HG03097 (cell line): ENCODE data around the gene RAB3C.

Experiments used
- ATAC-seq: cut with Tn5 transposase; IDR thresholded peaks from one replicate; pipeline ENCODE4 v1.9.1; 2021; ENCODE audit not compliant: unreplicated experiment, low FRiP score

Gene RAB3C

DNA sequence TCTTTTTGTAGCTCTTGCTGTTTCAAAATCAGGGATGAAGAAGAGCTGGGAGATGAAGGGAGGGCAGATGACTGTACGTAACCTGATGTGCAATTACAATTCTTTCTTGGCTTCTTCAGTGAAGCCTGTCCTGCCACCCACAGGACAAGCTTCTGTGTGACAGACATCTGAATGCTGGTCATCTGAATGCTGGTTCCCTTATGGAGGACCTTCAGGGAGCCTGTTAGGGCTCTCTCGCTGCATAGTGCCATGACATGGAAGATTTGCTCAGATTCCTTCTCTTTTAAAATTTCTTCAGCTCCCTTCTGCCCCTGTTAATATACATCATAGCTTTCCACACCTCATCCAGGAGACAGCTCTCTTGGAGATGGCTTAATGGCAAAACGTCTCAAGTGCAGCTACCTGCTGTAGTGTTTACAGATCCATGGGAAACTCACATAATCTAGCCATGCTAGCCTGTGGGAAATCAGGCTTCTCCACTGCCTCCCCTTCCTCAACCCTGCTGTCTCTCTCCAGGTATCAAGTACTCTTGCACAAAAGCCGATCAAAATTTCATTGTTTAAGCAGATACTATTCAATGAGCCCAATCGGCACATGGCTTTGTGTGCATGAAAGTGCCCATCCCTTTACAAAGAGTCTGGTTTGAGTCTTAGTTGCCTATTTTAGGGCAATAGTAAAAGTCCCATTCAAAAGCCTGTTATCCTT, 134.6 kb downstream of the RAB3C start:
- no peak for ATAC-seq

DNA sequence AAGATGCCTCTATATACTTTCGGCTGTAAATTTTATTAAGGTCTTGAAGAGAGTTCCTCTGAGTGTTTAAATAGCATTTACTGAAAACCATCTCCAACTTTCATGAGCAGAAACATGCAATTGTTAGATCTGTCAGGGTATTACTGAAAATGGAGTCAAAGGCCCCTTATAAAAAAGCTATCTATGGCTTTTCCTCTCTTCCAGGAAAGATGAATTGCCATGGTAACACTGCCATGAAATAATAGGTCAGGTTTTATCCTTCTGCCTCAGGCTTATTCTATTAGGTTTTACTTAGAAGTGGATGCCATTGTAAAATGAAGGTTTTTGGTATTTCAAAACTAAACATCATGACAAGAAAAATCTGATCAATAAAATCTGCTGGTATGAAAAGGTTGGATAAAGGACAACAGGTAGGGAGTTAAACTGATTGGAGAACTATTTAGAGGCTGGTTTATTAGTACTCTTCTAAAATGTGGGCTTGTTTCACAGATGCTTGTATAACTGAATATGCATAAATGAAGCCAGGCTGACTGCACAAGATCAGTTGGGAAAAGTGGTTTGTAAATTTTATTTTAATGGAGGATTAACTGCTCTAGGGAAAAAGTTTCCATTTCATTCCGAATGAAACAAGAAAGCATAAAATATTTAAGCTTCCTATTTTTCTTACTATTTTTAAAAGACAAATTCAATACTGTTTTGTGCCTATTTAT, 135.5 kb downstream of the RAB3C start:
- no peak for ATAC-seq

DNA sequence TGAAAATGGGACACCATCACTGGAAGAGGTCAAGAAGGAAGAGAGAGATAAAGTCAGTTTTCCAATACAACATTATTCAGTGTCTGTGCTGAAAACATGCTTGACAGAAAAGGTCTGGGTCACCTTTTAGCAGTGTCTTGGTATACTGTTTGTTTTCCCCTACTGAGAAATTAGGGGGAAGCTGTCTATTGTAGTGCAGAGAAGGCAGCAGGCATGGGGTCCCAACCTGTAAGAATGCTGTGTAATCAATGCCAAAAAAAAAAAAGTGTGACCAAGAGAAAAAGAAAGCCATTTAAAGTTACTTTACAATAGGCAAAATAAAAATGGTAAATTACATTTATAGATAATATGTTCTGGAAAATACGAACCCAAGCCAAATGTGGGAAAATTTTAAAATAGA, 139.3 kb downstream of the RAB3C start:
- ATAC-seq, result no peak

DNA sequence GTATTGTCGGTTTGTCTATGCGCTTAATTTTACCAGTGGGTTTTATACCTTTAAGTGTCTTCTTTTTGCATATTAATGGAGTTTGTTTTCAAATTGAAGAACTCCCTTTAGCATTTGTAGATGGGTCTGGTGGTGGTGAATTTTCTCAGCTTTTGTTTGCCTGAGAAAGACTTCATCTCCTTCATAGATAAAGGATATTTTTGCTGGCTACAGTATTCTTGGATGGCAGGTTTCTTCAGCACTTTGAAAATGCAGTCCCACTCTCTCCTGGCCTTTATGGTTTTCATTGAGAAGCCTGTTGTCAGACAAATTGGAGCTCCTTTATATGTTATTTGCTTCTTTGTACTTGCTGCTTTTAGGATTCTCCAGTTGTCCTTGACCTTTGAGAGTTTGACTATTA, 142.1 kb downstream of the RAB3C start:
- ATAC-seq, result no peak

DNA sequence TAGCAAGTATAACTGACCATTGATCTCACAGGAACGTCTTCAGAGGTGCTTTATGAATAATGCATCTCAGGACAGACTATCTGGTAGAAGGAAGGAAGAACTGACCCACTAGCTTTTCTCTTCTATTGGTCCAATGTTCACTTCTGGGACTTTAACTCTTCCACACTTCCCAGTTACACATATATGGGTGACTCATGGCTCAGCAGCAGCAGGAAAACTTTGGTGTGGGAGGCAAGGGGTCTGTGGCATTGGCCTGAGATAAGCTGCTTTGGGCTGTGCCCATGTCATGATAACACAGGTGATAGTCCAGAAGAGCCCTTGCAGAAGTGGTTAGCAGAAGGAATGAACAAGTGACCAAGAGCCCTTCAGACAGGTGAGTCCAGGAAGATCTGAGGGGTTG, 148.8 kb downstream of the RAB3C start:
- ATAC-seq, result no peak

DNA sequence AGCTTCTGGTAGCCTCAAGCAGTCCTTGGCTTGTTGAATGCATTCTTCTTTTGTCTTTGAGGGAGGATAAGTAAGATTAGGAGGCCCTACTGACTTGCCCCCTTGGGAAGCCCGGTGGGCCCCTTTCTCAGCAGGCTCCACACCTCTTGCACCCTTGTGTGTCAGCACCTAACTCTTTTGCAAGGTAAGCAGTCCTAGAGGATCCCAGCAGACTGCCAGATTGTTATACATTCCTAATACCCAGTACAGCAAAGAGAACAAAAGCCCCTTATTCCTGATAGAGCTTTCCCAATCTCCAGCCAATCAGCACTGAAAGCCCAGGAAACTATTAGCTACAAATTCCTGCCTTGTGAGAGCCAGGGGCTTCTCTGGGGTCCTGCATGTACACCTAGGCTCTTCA, 152.8 kb downstream of the RAB3C start:
- ATAC-seq, result no peak

DNA sequence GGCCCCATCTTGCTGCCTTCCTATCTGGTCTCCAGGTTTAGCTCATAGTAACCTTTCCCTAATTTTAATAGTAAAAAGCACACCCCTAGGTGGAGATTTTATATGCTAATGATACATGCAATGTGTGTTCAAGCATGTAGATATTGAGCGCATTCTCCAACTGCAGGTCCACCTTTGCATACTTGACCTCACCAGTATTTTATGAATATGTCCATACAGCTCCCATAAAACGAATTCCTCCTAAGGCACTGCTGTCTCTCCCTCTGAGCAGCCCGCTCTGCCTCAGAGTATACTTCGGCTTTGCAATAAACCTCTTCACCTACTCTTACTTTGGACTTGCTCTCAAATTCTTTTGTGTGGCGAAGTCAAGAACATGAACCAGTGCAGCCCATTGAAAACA, 153.3 kb downstream of the RAB3C start:
- ATAC-seq, result no peak

DNA sequence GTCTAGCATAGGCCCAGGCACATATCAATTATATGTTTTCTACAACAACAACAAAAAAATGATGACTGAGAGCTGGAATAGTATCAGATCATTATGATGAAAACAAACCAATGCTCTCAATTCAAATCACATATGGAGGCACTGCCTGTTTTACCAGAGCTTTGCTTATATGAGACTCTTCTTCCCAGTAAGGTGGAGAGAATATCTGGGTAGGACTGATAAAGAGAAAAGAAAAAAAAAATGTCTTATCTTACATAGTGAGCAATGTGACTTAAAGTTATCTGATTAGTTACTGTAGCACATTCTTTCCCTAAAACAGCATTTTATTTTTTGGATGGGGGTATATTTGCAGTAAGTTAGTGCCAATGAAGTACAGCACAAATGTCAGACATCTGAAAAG, 154.8 kb downstream of the RAB3C start:
- ATAC-seq, result no peak

DNA sequence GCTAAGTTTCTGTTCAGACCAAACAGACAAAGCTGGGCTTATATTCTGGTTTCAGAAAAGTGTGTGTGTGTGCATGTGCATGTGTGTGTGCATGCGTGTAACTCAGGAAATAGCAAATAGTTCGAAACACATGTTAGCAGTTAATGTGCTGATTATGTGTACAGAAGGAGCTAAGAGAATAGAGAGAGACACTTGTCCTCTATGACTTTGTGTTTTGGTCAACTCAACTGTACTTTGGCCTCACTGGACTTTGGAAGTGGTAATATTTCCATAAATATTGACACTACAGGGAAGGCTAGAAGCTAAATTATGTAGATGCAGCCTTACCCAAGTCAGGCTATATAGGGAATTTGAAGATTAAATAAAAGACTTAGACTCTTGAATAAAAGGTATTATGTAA, 155.5 kb downstream of the RAB3C start:
- no peak for ATAC-seq

DNA sequence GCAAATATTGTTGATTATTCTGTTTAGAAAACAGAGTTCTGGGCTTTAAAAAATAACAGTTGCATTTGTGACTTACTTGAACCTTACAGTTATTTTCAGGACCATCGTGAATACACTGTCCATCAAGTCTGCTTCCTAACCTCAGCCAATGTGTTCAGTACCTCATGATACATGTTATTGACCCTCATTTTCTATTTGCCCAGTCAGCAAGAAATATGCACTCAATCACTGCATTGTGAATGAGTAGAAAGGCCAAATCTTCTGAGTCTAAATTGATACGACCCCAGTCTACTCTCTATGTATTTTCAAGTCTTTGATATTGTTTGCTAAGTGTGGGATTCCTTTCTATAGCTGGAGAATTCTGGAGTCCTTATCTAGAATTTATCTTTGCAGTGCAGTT, 156.2 kb downstream of the RAB3C start:
- no peak for ATAC-seq

DNA sequence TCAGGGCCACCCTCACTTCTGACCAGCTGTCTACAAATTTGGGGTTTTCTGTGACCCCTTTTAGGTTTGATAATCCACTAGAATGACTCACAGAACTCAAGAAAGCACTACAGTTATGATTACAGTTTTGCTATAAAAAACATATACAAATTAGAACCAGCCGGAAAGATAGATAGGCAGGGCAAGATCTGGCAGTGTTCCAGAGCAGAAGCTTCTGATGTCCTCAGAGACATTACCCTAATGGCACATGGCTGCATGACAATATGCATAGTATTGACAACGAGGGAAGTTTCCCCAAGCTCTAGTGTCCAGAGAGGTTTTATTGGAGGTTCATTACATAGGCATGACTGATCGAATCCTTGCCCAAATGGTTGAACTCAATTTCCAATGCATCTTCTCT, 158.1 kb downstream of the RAB3C start:
- ATAC-seq, result no peak

DNA sequence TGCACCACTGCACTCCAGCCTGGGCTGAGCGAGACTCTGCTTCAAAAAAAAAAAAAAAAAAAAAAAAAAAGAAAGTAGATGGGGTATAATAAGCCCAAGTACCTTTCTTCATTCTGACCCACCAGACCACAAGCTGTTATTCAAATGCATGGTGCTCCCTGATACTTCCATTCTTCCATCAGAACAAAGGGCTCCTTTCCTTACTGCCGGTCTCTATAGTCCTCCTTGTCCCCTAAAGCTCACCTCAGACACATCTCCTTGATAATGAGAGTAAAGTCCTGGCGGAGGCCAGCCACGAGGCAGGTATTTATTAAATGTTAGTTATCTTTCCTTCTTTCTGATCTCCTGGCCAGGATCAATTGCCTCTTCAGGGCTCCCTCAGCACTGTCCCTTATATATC, 162.5 kb downstream of the RAB3C start:
- no peak for ATAC-seq

DNA sequence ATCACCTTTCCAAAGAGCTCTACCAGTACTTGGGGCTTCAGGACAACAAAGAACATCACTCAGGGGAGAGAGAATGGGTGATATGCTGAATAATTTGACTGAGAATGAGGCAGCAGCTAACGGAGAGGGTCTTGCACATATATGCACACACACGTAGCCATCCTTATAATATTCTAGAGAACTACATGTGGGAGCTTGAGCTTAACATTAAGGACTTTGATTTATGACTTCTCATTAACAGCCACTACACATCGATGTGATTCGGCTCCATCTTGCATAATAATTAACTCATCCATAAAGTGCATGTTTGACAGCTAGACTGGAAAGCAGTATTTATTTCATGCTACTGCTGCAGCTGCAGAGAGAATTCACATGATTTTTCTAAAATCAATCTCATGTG, 163.4 kb downstream of the RAB3C start:
- no peak for ATAC-seq

DNA sequence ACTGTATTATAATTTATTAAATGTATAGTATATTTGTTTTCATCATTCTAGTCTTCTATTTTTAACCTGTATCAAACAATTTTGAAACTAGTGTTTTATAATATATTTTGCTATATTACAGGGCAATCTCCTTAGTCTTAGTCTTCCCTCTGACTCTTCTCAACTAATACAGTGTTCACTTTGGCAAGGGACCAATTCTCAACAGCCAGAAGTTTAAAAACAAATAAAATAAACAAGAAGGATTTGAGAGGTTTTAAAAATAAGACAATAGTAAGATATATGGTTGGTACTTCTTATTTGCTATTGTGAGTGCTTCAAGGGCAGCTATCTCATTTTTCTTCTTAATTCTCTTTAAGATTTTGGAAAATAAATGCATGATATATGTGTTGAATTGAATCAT, 167.2 kb downstream of the RAB3C start:
- ATAC-seq, result no peak

DNA sequence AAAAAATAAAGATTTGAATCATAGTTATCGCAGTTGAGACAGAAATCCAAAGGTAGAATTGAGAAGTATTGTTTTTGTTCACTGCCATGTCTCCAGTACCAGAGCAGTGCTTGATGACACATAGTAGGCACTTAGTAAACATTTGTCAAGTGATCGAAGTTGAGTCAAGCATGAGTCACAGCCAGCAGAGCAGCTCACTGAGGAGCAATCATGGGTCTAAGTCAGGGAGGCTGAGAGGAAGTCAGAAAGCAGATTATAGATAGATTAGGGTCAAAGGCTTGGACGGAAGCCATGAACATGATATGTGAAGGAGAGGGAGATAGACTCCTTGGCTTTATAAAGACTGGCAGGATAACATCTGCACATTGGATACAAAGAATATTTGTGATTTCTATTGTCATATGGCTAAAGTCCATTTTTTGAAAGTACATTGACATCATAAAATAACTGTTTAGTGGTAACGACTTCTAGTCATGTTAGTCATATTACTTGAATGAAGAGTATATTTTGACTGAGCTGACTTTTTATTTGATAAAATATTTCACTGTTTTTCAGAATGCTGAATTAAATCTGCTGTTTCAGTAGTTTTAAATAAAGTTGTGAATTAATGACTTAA, 168.5 kb downstream of the RAB3C start:
- no peak for ATAC-seq

DNA sequence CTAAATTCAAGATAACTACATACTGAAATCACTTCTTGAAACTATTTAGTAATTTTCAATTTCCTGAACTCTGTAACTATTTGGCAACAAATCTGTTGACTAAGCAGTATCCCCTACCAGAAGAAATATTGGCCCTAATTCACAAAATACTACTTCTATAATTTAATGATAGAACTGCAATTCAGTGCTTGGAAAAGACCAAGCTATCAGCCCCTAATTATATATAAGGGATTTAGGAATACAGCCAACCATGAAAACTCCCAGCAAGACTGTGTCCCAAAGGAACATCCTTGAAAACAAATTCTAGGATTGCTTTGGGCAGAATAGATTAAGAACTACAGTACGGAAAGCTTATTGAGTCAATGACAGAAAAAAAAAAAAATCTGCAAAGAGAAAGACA, 169.2 kb downstream of the RAB3C start:
- ATAC-seq, result no peak

DNA sequence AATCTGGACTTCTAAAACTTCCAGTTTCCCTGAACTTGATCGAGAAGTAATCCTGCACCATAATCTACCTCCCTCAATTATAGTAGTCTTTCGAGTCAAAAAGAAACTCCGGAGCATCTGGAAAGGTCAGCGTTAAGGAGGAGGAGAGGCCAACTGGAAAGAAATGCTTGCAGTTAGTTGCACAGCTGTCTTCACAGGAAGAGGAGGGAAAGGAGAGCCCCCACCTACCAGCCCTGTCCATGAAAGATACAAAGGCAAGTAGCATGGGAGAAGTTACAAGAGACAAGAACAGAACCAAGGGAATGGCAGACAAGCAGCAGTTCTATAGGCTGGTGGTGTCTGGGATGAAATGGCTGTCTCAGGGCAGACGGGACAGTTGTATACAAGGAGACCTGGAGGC, 170.6 kb downstream of the RAB3C start:
- ATAC-seq, result no peak

DNA sequence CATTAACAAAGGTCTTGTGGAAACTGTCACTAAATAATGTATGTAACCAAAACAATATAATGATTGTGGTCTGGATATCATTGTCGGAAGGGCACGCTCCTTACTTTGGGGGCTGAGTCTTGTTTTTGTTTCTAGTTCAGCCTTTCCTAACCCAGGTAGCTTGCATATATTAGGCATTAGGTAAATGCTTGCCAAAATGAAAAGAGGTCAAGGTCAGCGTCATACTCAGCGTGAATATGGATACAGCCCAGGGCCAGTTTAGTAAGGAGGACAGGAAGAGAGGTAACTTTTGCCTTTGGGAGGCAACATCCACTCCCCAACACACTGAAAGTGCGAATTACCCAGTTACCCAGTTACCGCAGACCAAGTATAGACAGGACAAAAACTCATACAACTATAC, 171.4 kb downstream of the RAB3C start:
- ATAC-seq, result no peak

DNA sequence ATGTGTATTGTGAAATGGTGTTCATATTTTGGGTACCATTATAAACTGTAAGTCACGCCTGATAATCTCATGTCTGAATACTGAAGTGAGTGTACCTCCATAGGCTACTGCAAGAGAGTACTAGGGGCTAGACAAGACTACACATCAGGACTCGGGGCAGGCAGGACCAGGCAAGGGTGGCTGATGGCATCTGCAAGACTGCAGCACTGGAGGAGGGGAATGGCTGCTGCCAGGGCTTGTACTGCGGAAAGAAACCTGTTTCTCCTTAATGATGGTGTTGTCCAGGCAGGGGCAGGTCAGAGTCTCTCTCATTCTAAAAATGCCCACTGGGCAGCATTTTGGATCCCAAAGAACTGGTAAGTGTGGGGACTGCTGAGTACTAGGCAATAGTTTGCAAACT, 172.5 kb downstream of the RAB3C start:
- ATAC-seq, result no peak

DNA sequence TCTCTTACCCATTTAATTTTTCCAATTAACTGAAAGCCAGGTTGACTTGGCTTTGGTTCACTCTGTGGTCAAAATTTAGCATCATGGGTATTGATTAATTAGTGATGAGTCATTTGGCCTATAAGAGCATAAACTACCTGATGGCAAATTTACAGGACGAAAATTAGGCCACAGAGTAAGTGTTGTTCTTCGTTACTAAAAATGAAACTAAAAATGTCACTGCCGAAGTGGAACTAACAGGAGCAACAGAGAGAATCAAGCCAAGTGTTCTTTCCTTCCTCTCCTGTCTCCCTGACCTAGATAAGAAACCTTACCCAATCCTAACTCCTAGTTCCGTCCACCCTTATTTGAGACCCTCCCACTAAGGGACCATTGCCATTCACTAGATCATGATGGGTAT, 176.9 kb downstream of the RAB3C start:
- ATAC-seq, result peak; percentile 87

DNA sequence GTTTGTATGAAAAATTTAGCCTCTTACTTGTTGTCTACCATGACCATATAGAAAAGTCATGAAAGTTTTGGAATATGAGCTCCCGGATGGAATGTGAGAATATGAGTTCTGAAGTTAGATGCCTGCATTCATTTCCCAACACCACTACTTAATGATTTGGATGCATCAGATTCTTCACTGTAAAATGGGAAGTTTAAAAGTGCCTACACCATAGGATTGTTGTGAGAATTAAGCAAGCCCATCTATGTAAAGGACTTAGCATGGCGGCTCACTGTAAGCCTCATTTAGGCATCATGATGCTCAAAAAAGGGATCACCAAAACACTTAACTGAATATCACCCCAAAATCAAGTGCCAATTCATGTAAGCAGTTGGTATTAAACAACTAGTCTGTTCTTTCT, 177.3 kb downstream of the RAB3C start:
- ATAC-seq, result no peak

DNA sequence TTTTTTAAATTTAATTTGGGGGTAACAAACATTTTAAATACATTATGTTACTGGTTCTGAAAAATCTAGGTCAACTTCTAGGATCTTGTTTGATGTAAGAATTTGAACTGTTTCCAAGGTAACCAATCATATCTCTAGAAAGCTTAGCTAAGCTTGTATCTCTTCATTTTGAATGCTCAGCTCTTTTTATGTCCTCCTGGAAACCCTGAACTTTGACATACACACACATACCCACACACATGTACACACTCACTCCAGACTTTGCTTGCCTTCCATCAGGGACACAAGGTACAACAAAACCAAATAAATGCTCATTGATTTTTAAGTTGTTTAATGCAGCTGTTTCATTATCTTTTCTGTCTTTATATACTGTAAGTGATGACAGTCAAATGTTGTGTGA, 178.5 kb downstream of the RAB3C start:
- ATAC-seq, result no peak
